ENCODE data around the gene FNBP1. TPM values are rescaled to one million over a fixed set of nuclear protein-coding genes. Genes with fewer than 3 reads are reported as not detected.
"Not testable (repeated sequence)": the region's sequence is repeated elsewhere in the genome, so short reads cannot be mapped to it uniquely, and the experiment has no call there.

FNBP1 gene
- total and polyA plus RNA-seq, 2 donors (not counting 1 experiment from before 2014, with no cell fraction given): 20.8 to 44.3 TPM

GRCh38 chr9:130010151-130010988, 32.6 kb downstream of the FNBP1 start:
- TF ChIP-seq EZH2 (IDR thresholded peaks at IDR 0.05; ENCODE audit: low read length, missing control alignments): no peak
- TF ChIP-seq, protein P1, sequence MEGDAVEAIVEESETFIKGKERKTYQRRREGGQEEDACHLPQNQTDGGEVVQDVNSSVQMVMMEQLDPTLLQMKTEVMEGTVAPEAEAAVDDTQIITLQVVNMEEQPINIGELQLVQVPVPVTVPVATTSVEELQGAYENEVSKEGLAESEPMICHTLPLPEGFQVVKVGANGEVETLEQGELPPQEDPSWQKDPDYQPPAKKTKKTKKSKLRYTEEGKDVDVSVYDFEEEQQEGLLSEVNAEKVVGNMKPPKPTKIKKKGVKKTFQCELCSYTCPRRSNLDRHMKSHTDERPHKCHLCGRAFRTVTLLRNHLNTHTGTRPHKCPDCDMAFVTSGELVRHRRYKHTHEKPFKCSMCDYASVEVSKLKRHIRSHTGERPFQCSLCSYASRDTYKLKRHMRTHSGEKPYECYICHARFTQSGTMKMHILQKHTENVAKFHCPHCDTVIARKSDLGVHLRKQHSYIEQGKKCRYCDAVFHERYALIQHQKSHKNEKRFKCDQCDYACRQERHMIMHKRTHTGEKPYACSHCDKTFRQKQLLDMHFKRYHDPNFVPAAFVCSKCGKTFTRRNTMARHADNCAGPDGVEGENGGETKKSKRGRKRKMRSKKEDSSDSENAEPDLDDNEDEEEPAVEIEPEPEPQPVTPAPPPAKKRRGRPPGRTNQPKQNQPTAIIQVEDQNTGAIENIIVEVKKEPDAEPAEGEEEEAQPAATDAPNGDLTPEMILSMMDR (conservative IDR thresholded peaks at IDR 0.05 in 1 of 2, IDR thresholded peaks at IDR 0.05 in 1 of 2; ENCODE audit: low read depth in 1 of 2, low read length in 2 of 2): no peak
- Histone ChIP-seq H3K9me3 (ENCODE audit: control insufficient read depth, insufficient read depth, low read depth, low read length) (no peaks in the 10 kb centered on the region), H4K20me1 (ENCODE audit: control insufficient read depth, extremely low read depth, insufficient read depth, low read length) (no peaks in the 10 kb centered on the region), H3K79me2 (ENCODE audit: control insufficient read depth, insufficient read depth, low read length) (no peaks in the 10 kb centered on the region), H3K9ac (ENCODE audit: insufficient read depth, low read length) (no peak overlapping the region), H3K4me3 (replicated peaks in 1 of 4; ENCODE audit: control extremely low read depth in 1 of 4, insufficient read depth in 1 of 4, low read depth in 3 of 4, low read length in 4 of 4) (no peak overlapping the region), H3K4me2 (ENCODE audit: extremely low read depth, insufficient read depth, low read length) (no peak overlapping the region), H2AFZ (ENCODE audit: low read length) (no peak overlapping the region), H3K36me3 (ENCODE audit: control insufficient read depth, insufficient read depth, low read length) (no peaks in the 10 kb centered on the region), H3K27ac (ENCODE audit: insufficient read depth, low read length) (no peak overlapping the region), H3K4me1 (ENCODE audit: control insufficient read depth, extremely low read depth, insufficient read depth, low read length) (no peaks in the 10 kb centered on the region), H3K27me3 (ENCODE audit: control insufficient read depth, insufficient read depth, low read length) (no peaks in the 10 kb centered on the region)
- DNase-seq (ENCODE audit: low read depth in 2 of 2): no peak

DNA sequence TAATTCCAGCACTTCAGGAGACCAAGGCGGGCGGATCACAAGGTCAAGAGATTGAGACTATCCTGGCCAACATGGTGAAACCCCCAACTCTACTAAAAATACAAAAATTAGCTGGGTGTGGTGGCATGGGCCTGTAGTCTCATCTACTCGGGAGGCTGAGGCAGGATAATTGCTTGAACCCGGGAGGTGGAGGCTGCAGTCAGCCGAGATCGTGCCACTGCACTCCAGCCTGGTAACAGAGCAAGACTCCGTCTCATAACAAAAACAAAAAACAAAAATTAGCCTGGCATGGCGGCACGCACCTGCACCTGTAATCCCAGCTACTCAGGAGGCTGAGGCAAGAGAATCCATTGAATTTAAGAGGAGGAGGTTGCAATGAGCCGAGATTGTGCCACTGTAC, 33.4 kb downstream of the FNBP1 start:
- not testable (repeated sequence) for H3K4me3 ChIP-seq (replicated peaks in 1 of 4; ENCODE audit: control extremely low read depth in 1 of 4, insufficient read depth in 1 of 4, low read depth in 3 of 4, low read length in 4 of 4); H3K4me1 ChIP-seq (ENCODE audit: control insufficient read depth, extremely low read depth, insufficient read depth, low read length); H3K27me3 ChIP-seq (ENCODE audit: control insufficient read depth, insufficient read depth, low read length); H3K36me3 ChIP-seq (ENCODE audit: control insufficient read depth, insufficient read depth, low read length); H4K20me1 ChIP-seq (ENCODE audit: control insufficient read depth, extremely low read depth, insufficient read depth, low read length); H3K9ac ChIP-seq (ENCODE audit: insufficient read depth, low read length); H3K27ac ChIP-seq (ENCODE audit: insufficient read depth, low read length); H2AFZ ChIP-seq (ENCODE audit: low read length); H3K79me2 ChIP-seq (ENCODE audit: control insufficient read depth, insufficient read depth, low read length); H3K9me3 ChIP-seq (ENCODE audit: control insufficient read depth, insufficient read depth, low read depth, low read length); DNase-seq (ENCODE audit: low read depth in 2 of 2); H3K4me2 ChIP-seq (ENCODE audit: extremely low read depth, insufficient read depth, low read length)

- DNase-seq (ENCODE audit: low read depth in 2 of 2): no peak
- no peaks in the 10 kb centered on the region for H3K36me3 ChIP-seq (ENCODE audit: control insufficient read depth, insufficient read depth, low read length)
- no peaks in the 10 kb centered on the region for H3K4me1 ChIP-seq (ENCODE audit: control insufficient read depth, extremely low read depth, insufficient read depth, low read length)
- no peaks in the 10 kb centered on the region for H3K79me2 ChIP-seq (ENCODE audit: control insufficient read depth, insufficient read depth, low read length)
- H4K20me1 ChIP-seq (ENCODE audit: control insufficient read depth, extremely low read depth, insufficient read depth, low read length): no peaks in the 10 kb centered on the region
- H3K9me3 ChIP-seq (ENCODE audit: control insufficient read depth, insufficient read depth, low read depth, low read length): no peaks in the 10 kb centered on the region
- H3K4me2 ChIP-seq (ENCODE audit: extremely low read depth, insufficient read depth, low read length): no peak overlapping the region
- TF ChIP-seq, protein P1 (conservative IDR thresholded peaks at IDR 0.05 in 1 of 2, IDR thresholded peaks at IDR 0.05 in 1 of 2; ENCODE audit: low read depth in 1 of 2, low read length in 2 of 2): no peak
- TF ChIP-seq EZH2 (IDR thresholded peaks at IDR 0.05; ENCODE audit: low read length, missing control alignments): no peak
- H3K27ac ChIP-seq (ENCODE audit: insufficient read depth, low read length): no peak overlapping the region
- H3K4me3 ChIP-seq (replicated peaks in 1 of 4; ENCODE audit: control extremely low read depth in 1 of 4, insufficient read depth in 1 of 4, low read depth in 3 of 4, low read length in 4 of 4): no peak overlapping the region
- no peak overlapping the region for H2AFZ ChIP-seq (ENCODE audit: low read length)
- no peak overlapping the region for H3K9ac ChIP-seq (ENCODE audit: insufficient read depth, low read length)
- H3K27me3 ChIP-seq (ENCODE audit: control insufficient read depth, insufficient read depth, low read length): no peaks in the 10 kb centered on the region
Observed at GRCh38 chr9:130008538-130008937, 34.5 kb downstream of the FNBP1 start.

GRCh38 chr9:130006952-130007351, 36.0 kb downstream of the FNBP1 start:
- not testable (repeated sequence) for H3K4me1 ChIP-seq (ENCODE audit: control insufficient read depth, extremely low read depth, insufficient read depth, low read length); H3K4me2 ChIP-seq (ENCODE audit: extremely low read depth, insufficient read depth, low read length); H4K20me1 ChIP-seq (ENCODE audit: control insufficient read depth, extremely low read depth, insufficient read depth, low read length); H3K27me3 ChIP-seq (ENCODE audit: control insufficient read depth, insufficient read depth, low read length); DNase-seq (ENCODE audit: low read depth in 2 of 2); H3K9me3 ChIP-seq (ENCODE audit: control insufficient read depth, insufficient read depth, low read depth, low read length); H3K36me3 ChIP-seq (ENCODE audit: control insufficient read depth, insufficient read depth, low read length); H3K4me3 ChIP-seq (replicated peaks in 1 of 4; ENCODE audit: control extremely low read depth in 1 of 4, insufficient read depth in 1 of 4, low read depth in 3 of 4, low read length in 4 of 4); H3K27ac ChIP-seq (ENCODE audit: insufficient read depth, low read length); H3K9ac ChIP-seq (ENCODE audit: insufficient read depth, low read length); H2AFZ ChIP-seq (ENCODE audit: low read length); H3K79me2 ChIP-seq (ENCODE audit: control insufficient read depth, insufficient read depth, low read length)

All from fibroblast of lung (primary cell).